Measurements from ENCODE around the gene HLCS. TPM values are rescaled to one million over a fixed set of nuclear protein-coding genes. Genes with fewer than 3 reads are reported as not detected.

Gene HLCS
- total RNA-seq, 1 donor from 2014 or later = 14.8 TPM

DNA sequence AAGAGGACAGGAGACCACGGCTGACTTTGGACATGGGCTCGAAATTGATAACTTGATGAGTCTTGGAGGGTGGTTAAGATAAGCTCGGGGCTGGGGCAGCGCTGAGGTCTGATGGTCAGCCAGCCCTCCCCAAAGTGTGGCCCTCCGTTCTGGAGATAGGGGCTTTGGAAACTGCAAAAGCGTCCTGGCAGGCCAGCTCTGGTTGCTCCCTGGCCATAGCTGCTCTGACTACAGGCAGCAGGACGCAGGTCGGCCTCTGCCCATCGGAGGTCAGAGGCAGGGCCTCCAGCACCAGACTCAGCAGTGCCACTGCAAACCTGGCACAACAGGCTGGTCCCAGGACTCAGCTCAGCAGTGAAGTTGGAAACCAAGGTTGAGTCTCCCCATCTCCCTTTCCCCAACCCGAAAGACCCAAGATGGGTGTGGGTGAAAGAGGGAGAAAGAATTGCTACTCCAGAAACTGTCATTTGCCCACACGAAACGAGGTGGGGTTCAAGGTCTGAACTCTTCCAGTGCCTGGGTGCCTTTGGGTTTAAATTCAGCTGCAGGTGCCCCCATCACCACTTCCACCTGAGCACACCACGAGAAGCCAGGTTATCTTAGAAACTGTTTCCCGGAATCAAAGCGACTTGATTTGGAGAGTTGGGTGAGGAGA is 262.7 kb downstream of the HLCS start:
- H3K36me3 Mint-ChIP-seq = no peaks in the 10 kb centered on the region
- H3K27me3 Mint-ChIP-seq = peaks cover 85% of the 10 kb centered on the region

DNA sequence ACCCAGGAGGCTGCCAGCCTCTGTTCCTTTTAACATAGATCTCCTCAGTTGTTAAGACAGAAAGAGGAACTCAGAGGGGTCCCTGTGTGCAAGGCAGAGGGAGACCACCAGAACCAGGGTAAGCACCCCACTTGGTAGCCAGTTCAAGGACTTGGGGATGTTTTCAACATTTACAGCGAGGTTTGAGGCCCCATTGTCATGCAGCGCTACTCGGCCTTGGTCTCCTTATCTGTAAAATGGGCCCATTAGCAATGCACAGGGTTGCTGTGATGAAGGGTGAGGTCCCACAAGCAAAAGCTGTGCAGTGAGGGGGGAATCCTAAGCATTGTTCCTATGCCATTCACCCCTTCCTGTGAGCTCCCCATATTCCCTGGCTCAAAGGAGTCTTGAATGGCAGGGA is 263.3 kb downstream of the HLCS start:
- H3K27me3 Mint-ChIP-seq = peaks cover 83% of the 10 kb centered on the region
- DNase-seq (ENCODE audit: extremely low spot score, unreplicated experiment) = no peak
- no peak for TF ChIP-seq CTCF (conservative IDR thresholded peaks at IDR 0.05)
- H3K4me1 Mint-ChIP-seq (ENCODE audit: unreplicated experiment) = peaks cover 19% of the 10 kb centered on the region
- no peaks in the 10 kb centered on the region for H3K36me3 Mint-ChIP-seq
- no peaks in the 10 kb centered on the region for H3K9me3 Mint-ChIP-seq
- no peak overlapping the region for H3K27ac Mint-ChIP-seq
- H3K4me3 Mint-ChIP-seq = peak overlapping the region; percentile 15

More for the DNA sequence above, 262.7 kb downstream of the HLCS start:
- TF ChIP-seq CTCF (conservative IDR thresholded peaks at IDR 0.05) = no peak
- Mint-ChIP-seq H3K4me1 (ENCODE audit: unreplicated experiment) (peaks cover 19% of the 10 kb centered on the region), H3K9me3 (no peaks in the 10 kb centered on the region), H3K4me3 (peak overlapping the region; percentile 44), H3K27ac (no peak overlapping the region)
- no peak for DNase-seq (ENCODE audit: extremely low spot score, unreplicated experiment)

DNA sequence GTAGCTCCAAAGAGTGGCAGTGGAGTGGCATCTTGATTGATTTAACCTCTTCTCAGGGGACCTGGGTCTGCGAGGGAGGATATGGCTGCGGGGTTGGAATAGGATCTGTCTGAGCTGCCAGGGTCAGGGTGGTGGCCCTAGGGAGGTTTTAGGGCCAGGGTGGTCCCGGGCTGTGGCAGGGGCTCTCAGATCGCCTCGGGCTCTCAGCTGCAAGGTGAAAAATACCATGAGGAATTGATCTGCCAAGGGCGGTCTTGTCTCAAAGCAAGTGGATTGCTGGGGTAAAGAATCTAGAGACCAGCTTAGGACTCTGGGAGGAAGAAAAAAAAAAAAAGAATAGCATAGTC is 263.9 kb downstream of the HLCS start:
- no peak for TF ChIP-seq CTCF (conservative IDR thresholded peaks at IDR 0.05)
- Mint-ChIP-seq H3K9me3 (no peaks in the 10 kb centered on the region), H3K27ac (no peak overlapping the region), H3K36me3 (no peaks in the 10 kb centered on the region), H3K4me3 (peak overlapping the region; percentile 79), H3K4me1 (ENCODE audit: unreplicated experiment) (peaks cover 19% of the 10 kb centered on the region), H3K27me3 (peaks cover 85% of the 10 kb centered on the region)
- DNase-seq (ENCODE audit: extremely low spot score, unreplicated experiment) = no peak

GRCh38 chr21:36701756-36702621 is 264.5 kb downstream of the HLCS start:
- no peaks in the 10 kb centered on the region for H3K9me3 Mint-ChIP-seq
- peaks cover 85% of the 10 kb centered on the region for H3K27me3 Mint-ChIP-seq
- peak overlapping the region; percentile 79 for H3K4me3 Mint-ChIP-seq
- peaks cover 15% of the 10 kb centered on the region for H3K4me1 Mint-ChIP-seq (ENCODE audit: unreplicated experiment)
- TF ChIP-seq CTCF (conservative IDR thresholded peaks at IDR 0.05) = no peak
- no peaks in the 10 kb centered on the region for H3K36me3 Mint-ChIP-seq
- no peak overlapping the region for H3K27ac Mint-ChIP-seq
- no peak for DNase-seq (ENCODE audit: extremely low spot score, unreplicated experiment)

- no peaks in the 10 kb centered on the region for H3K9me3 Mint-ChIP-seq
- peak; percentile 32 for TF ChIP-seq CTCF (conservative IDR thresholded peaks at IDR 0.05)
- H3K4me3 Mint-ChIP-seq = peak overlapping the region; percentile 79
- peaks cover 7% of the 10 kb centered on the region for H3K4me1 Mint-ChIP-seq (ENCODE audit: unreplicated experiment)
- no peak overlapping the region for H3K27ac Mint-ChIP-seq
- no peaks in the 10 kb centered on the region for H3K36me3 Mint-ChIP-seq
- no peak for DNase-seq (ENCODE audit: extremely low spot score, unreplicated experiment)
- peaks cover 85% of the 10 kb centered on the region for H3K27me3 Mint-ChIP-seq
Measured at GRCh38 chr21:36700971-36701755, 265.3 kb downstream of the HLCS start.

Other genes with a start within 250 kb of the HLCS start
- 0.93 and 3.7 TPM in 2 replicates for gene RIPPLY3, start 40.0 kb upstream of the HLCS start, total RNA-seq (ENCODE audit: low replicate concordance)
- gene PIGP, start 106.4 kb upstream of the HLCS start, total RNA-seq (ENCODE audit: low replicate concordance) = 18.8 and 20.5 TPM in 2 replicates
- gene TTC3, start 106.6 kb upstream of the HLCS start, total RNA-seq (ENCODE audit: low replicate concordance) = 163 and 203 TPM in 2 replicates

Data from type B pancreatic cell (in vitro differentiated cells).